Measurements from ENCODE around the gene CFAP65.

The CFAP65 gene

GRCh38 chr2:218995561-218995960, 45.8 kb downstream of the CFAP65 start:
- no peak for DNase-seq (ENCODE audit: extremely low spot score)
- ChIA-PET POLR2A (no interaction called here), CTCF (interaction anchor here (0.7 to 3.1 kb wide), 6 partner anchors 15 to 159 kb away, joined by 3 to 21 read pairs (median 4); no protein-coding TSS in a partner anchor)
- no peak for TF ChIP-seq ELF4 (IDR thresholded peaks at IDR 0.05)

- TF ChIP-seq ELF4 (IDR thresholded peaks at IDR 0.05) (no peak), FOXA1 (IDR thresholded peaks at IDR 0.05) (no peak), L3MBTL2 (conservative IDR thresholded peaks at IDR 0.05) (peak; percentile 68), HDGF (IDR thresholded peaks at IDR 0.05; ENCODE audit: borderline replicate concordance) (no peak), TARDBP (IDR thresholded peaks at IDR 0.05) (no peak)
- CTCF ChIA-PET, result interaction anchor here (0.8 to 3.1 kb wide), 5 partner anchors 9 to 162 kb away, joined by 3 to 21 read pairs (median 5); no protein-coding TSS in a partner anchor
- DNase-seq (ENCODE audit: extremely low spot score), result no peak
- POLR2A ChIA-PET, result no interaction called here
These were observed 47.7 kb downstream of the CFAP65 start, which contains the start of gene CRYBA2 for GRCh38 chr2:218993345-218994315. TSS of gene CRYBA2 (minus strand) at chr2:218993422. CDS start at chr2:218993176, 246 bp downstream.

GRCh38 chr2:218992703-218993344, 48.5 kb downstream of the CFAP65 start:
- POLR2A ChIA-PET, result no interaction called here
- TF ChIP-seq SP1 (IDR thresholded peaks at IDR 0.05) (no peak), PKNOX1 (IDR thresholded peaks at IDR 0.05) (no peak), CTBP1 (IDR thresholded peaks at IDR 0.05; ENCODE audit: borderline replicate concordance) (no peak), BHLHE40 (IDR thresholded peaks at IDR 0.05; ENCODE audit: borderline replicate concordance) (no peak), ELF4 (IDR thresholded peaks at IDR 0.05) (no peak)
- CTCF ChIA-PET, result no interaction called here
- no peak for DNase-seq (ENCODE audit: extremely low spot score)

GRCh38 chr2:218992196-218992595, 49.1 kb downstream of the CFAP65 start:
- TF ChIP-seq TARDBP (IDR thresholded peaks at IDR 0.05) (no peak), PKNOX1 (IDR thresholded peaks at IDR 0.05) (no peak), BHLHE40 (IDR thresholded peaks at IDR 0.05; ENCODE audit: borderline replicate concordance) (no peak), FOXA1 (IDR thresholded peaks at IDR 0.05) (no peak), L3MBTL2 (conservative IDR thresholded peaks at IDR 0.05) (no peak), SUZ12 (IDR thresholded peaks at IDR 0.05) (no peak), LEF1 (IDR thresholded peaks at IDR 0.05; ENCODE audit: borderline replicate concordance) (no peak), FOXM1 (IDR thresholded peaks at IDR 0.05; ENCODE audit: borderline replicate concordance) (no peak), CTBP1 (IDR thresholded peaks at IDR 0.05; ENCODE audit: borderline replicate concordance) (no peak), FOXK2 (IDR thresholded peaks at IDR 0.05) (no peak), ELF4 (IDR thresholded peaks at IDR 0.05) (no peak)
- no peak for DNase-seq (ENCODE audit: extremely low spot score)
- ChIA-PET POLR2A (no interaction called here), CTCF (no interaction called here)

- no peak for DNase-seq (ENCODE audit: extremely low spot score)
- ChIA-PET POLR2A (no interaction called here), CTCF (no interaction called here)
- TF ChIP-seq LEF1 (IDR thresholded peaks at IDR 0.05; ENCODE audit: borderline replicate concordance) (no peak), FOXA1 (IDR thresholded peaks at IDR 0.05) (no peak), TARDBP (IDR thresholded peaks at IDR 0.05) (no peak), ZNF384 (IDR thresholded peaks at IDR 0.05) (no peak), FOXK2 (IDR thresholded peaks at IDR 0.05) (no peak)
These were observed 49.6 kb downstream of the CFAP65 start for GRCh38 chr2:218991674-218992168.

- no peak for DNase-seq (ENCODE audit: extremely low spot score)
- no peak for TF ChIP-seq FOXA1 (IDR thresholded peaks at IDR 0.05)
- TF ChIP-seq CTBP1 (IDR thresholded peaks at IDR 0.05; ENCODE audit: borderline replicate concordance), result no peak
- no peak for TF ChIP-seq PKNOX1 (IDR thresholded peaks at IDR 0.05)
- TF ChIP-seq SUZ12 (IDR thresholded peaks at IDR 0.05), result no peak
- TF ChIP-seq FOXK2 (IDR thresholded peaks at IDR 0.05), result no peak
- no peak for TF ChIP-seq ARNT (IDR thresholded peaks at IDR 0.05)
- TF ChIP-seq L3MBTL2 (conservative IDR thresholded peaks at IDR 0.05), result no peak
- no peak for TF ChIP-seq LEF1 (IDR thresholded peaks at IDR 0.05; ENCODE audit: borderline replicate concordance)
- no peak for TF ChIP-seq NFRKB (IDR thresholded peaks at IDR 0.05)
- no peak for TF ChIP-seq BHLHE40 (IDR thresholded peaks at IDR 0.05; ENCODE audit: borderline replicate concordance)
- TF ChIP-seq TARDBP (IDR thresholded peaks at IDR 0.05), result no peak
- ChIA-PET CTCF (interaction anchor here (2.7 kb wide), 1 partner anchor 10 kb away, joined by 16 read pairs; no protein-coding TSS in a partner anchor), POLR2A (no interaction called here)
These were observed 50.7 kb downstream of the CFAP65 start for GRCh38 chr2:218990612-218991011.
